RCC 7860 (cell line): ENCODE data around the gene KCNH8.
"Not testable (repeated sequence)": the region's sequence is repeated elsewhere in the genome, so short reads cannot be mapped to it uniquely, and the experiment has no call there.

ENCODE experiments used
- DNase-seq: peaks from one replicate; pipeline ENCODE4 v3.0.0-alpha.2; 2015; ENCODE audit warnings: low spot score
- FAIRE-seq: peaks from 2 replicates; lab custom pipeline; 2012; peaks lifted over from hg19 to GRCh38; lab: Jason Lieb, UNC

The KCNH8 gene

GRCh38 chr3:19171794-19172193, 23.5 kb downstream of the KCNH8 start:
- FAIRE-seq (no peak), DNase-seq (no peak)

GRCh38 chr3:19173945-19174344, 25.6 kb downstream of the KCNH8 start:
- FAIRE-seq = no peak

GRCh38 chr3:19183584-19183983, 35.3 kb downstream of the KCNH8 start:
- DNase-seq (no peak), FAIRE-seq (no peak)

More at GRCh38 chr3:19173945-19174344, 25.6 kb downstream of the KCNH8 start:
- DNase-seq = no peak

GRCh38 chr3:19190126-19190525, 41.8 kb downstream of the KCNH8 start:
- FAIRE-seq (no peak), DNase-seq (no peak)

GRCh38 chr3:19190602-19191001, 42.3 kb downstream of the KCNH8 start:
- DNase-seq = no peak
- no peak for FAIRE-seq

GRCh38 chr3:19199131-19199530, 50.8 kb downstream of the KCNH8 start:
- FAIRE-seq (no peak), DNase-seq (no peak)

GRCh38 chr3:19202303-19202702, 54.0 kb downstream of the KCNH8 start:
- no peak for FAIRE-seq
- no peak for DNase-seq

- FAIRE-seq (no peak), DNase-seq (no peak)
Observed at GRCh38 chr3:19202754-19203153, 54.4 kb downstream of the KCNH8 start.

GRCh38 chr3:19206540-19206939, 58.2 kb downstream of the KCNH8 start:
- DNase-seq = no peak
- FAIRE-seq = no peak

GRCh38 chr3:19213603-19214220, 65.4 kb downstream of the KCNH8 start:
- DNase-seq = no peak
- no peak for FAIRE-seq

- DNase-seq (no peak), FAIRE-seq (no peak)
Observed at GRCh38 chr3:19215427-19215826, 67.1 kb downstream of the KCNH8 start.

- DNase-seq = no peak
- FAIRE-seq = no peak
Observed at GRCh38 chr3:19216669-19217337, 68.5 kb downstream of the KCNH8 start.

- DNase-seq (no peak), FAIRE-seq (no peak)
Observed at GRCh38 chr3:19220311-19220710, 72.0 kb downstream of the KCNH8 start.

- FAIRE-seq (no peak), DNase-seq (no peak)
Observed at GRCh38 chr3:19221081-19221480, 72.8 kb downstream of the KCNH8 start.

- DNase-seq (no peak), FAIRE-seq (no peak)
Observed at GRCh38 chr3:19226479-19226878, 78.2 kb downstream of the KCNH8 start.

GRCh38 chr3:19228167-19228566, 79.9 kb downstream of the KCNH8 start:
- FAIRE-seq (no peak), DNase-seq (no peak)

GRCh38 chr3:19229086-19229485, 80.8 kb downstream of the KCNH8 start:
- FAIRE-seq (no peak), DNase-seq (no peak)

- DNase-seq, FAIRE-seq: not testable (repeated sequence)
Observed at GRCh38 chr3:19229881-19230280, 81.6 kb downstream of the KCNH8 start.

GRCh38 chr3:19231792-19232461, 83.6 kb downstream of the KCNH8 start:
- FAIRE-seq (no peak), DNase-seq (no peak)

- DNase-seq = no peak
- no peak for FAIRE-seq
Observed at GRCh38 chr3:19232566-19232965, 84.3 kb downstream of the KCNH8 start.

- FAIRE-seq, DNase-seq: not testable (repeated sequence)
Observed at GRCh38 chr3:19233882-19234784, 85.8 kb downstream of the KCNH8 start.
